HepG2 (cell line): Measurements from ENCODE around the gene ZFAND3. TPM values are rescaled to one million over a fixed set of nuclear protein-coding genes. Genes with fewer than 3 reads are reported as not detected.

Experiments
- CCAR2 ChIP-seq: fragments of 200-400 bp; formaldehyde crosslinking; optimal IDR thresholded peaks from 2 replicates; pipeline ENCODE3; 2018; ENCODE audit warnings: low read depth, mild to moderate bottlenecking, low read length, moderate library complexity
- ISL2 ChIP-seq: sonication (generic); formaldehyde crosslinking; IDR thresholded peaks from 2 replicates; pipeline ENCODE4 v1.5.0; 2020; ENCODE audit warnings: missing genetic modification reagents
- JUN ChIP-seq: sonication (generic); formaldehyde crosslinking; IDR thresholded peaks from 2 replicates; pipeline ENCODE4 v1.4.0; 2020; ENCODE audit warnings: mild to moderate bottlenecking, missing genetic modification reagents
- KAT7 ChIP-seq: IDR thresholded peaks from 2 replicates; pipeline ENCODE4 v1.6.1; 2018; ENCODE audit warnings: borderline replicate concordance, missing compliant biosample characterization
- MED1 ChIP-seq: sonication (generic); formaldehyde crosslinking; IDR thresholded peaks from 2 replicates; pipeline ENCODE4 v1.4.0; 2020; ENCODE audit warnings: missing genetic modification reagents
- MIXL1 ChIP-seq: IDR thresholded peaks from 2 replicates; pipeline ENCODE4 v1.6.1; 2016
- MLLT10 ChIP-seq: sonication (generic); formaldehyde crosslinking; IDR thresholded peaks from 2 replicates; pipeline ENCODE4 v1.4.0; 2020; ENCODE audit warnings: missing genetic modification reagents
- NCOR1 ChIP-seq: fragments of 200-600 bp; sonication (generic); IDR thresholded peaks from 2 replicates; pipeline ENCODE4 v1.7.0; 2017; ENCODE audit warnings: antibody characterized with exemption, low read length, borderline replicate concordance
- NRL ChIP-seq: sonication (generic); formaldehyde crosslinking; IDR thresholded peaks from 2 replicates; pipeline ENCODE4 v1.5.0; 2020; ENCODE audit warnings: missing genetic modification reagents, mild to moderate bottlenecking, moderate library complexity, borderline replicate concordance
- ONECUT2 ChIP-seq: sonication (generic); formaldehyde crosslinking; IDR thresholded peaks from 2 replicates; pipeline ENCODE4 v1.4.0; 2020; ENCODE audit warnings: missing genetic modification reagents
- PLSCR1 ChIP-seq: sonication (generic); formaldehyde crosslinking; IDR thresholded peaks from 2 replicates; pipeline ENCODE4 v1.5.0; 2020; ENCODE audit warnings: missing genetic modification reagents, mild to moderate bottlenecking, borderline replicate concordance
- PPARG ChIP-seq: conservative IDR thresholded peaks from 2 replicates; pipeline ENCODE4 v1.6.1; 2016; ENCODE audit warnings: missing biosample characterization, missing genetic modification reagents
- SMAD9 ChIP-seq: sonication (generic); formaldehyde crosslinking; IDR thresholded peaks from 2 replicates; pipeline ENCODE4 v1.5.1; 2020; ENCODE audit warnings: mild to moderate bottlenecking, missing genetic modification reagents
- ZEB1 ChIP-seq: IDR thresholded peaks from 2 replicates; pipeline ENCODE4 v1.6.1; 2012; ENCODE audit warnings: mild to moderate bottlenecking, low read depth, inconsistent platforms; ENCODE audit not compliant: insufficient replicate concordance
- ZNF616 ChIP-seq: sonication (generic); formaldehyde crosslinking; IDR thresholded peaks from 2 replicates; pipeline ENCODE4 v1.5.0; 2020; ENCODE audit warnings: low read depth, mild to moderate bottlenecking, missing genetic modification reagents
- ZNF703 ChIP-seq: sonication (generic); formaldehyde crosslinking; IDR thresholded peaks from 2 replicates; pipeline ENCODE4 v1.5.1; 2020; ENCODE audit warnings: missing genetic modification reagents, mild to moderate bottlenecking, moderate library complexity, borderline replicate concordance
- polyA plus RNA-seq, 8 experiments: library from polyadenylated mRNA; depleted of rRNA in 3 of 8; stranded (reverse) in 7 of 8; unstranded in 1 of 8; fragments of >200 nt; fragmentation: Illumina TruSeq in 4 of 8; extraction: Trizol in 4 of 8; gene quantifications; 2 replicates each; pipeline versions ENCODE4 v1.2.1 to v1.2.3, GENCODE V29; 2011 to 2016; ENCODE audit warnings: low read depth in 4 of 8, missing spikeins in 1 of 8, mixed read lengths in 1 of 8; ENCODE audit not compliant: insufficient read depth in 1 of 8
- total RNA-seq, 5 experiments: library from RNA; depleted of rRNA; stranded (reverse); fragments of >200 nt; fragmentation: Illumina TruSeq; extraction: Trizol; gene quantifications; 2 replicates each; pipeline ENCODE4 v1.2.3, GENCODE V29; 2016; ENCODE audit warnings: low read depth in 1 of 5
- TF ChIP-seq, protein P1 (sequence below): sonication (generic); formaldehyde crosslinking; IDR thresholded peaks from 2 replicates; pipeline ENCODE4 v1.5.1; 2020; ENCODE audit warnings: mild to moderate bottlenecking, missing genetic modification reagents, borderline replicate concordance
- TF ChIP-seq, protein P2 (sequence below): IDR thresholded peaks from 2 replicates; pipeline ENCODE4 v1.6.1; 2018; ENCODE audit warnings: missing genetic modification reagents
- TF ChIP-seq, protein P3 (sequence below): sonication (generic); formaldehyde crosslinking; IDR thresholded peaks from 2 replicates; pipeline ENCODE4 v1.5.0; 2020; ENCODE audit warnings: missing genetic modification reagents

The ZFAND3 gene
- total and polyA plus RNA-seq, 2 of the 13 experiments (the other 11 are each of a cell fraction or from before 2014, with no cell fraction given) = 16.4 to 17.1 TPM

GRCh38 chr6:37988127-37988526 lies 168.6 kb downstream of the ZFAND3 start (continued):
- TF ChIP-seq, protein P1, sequence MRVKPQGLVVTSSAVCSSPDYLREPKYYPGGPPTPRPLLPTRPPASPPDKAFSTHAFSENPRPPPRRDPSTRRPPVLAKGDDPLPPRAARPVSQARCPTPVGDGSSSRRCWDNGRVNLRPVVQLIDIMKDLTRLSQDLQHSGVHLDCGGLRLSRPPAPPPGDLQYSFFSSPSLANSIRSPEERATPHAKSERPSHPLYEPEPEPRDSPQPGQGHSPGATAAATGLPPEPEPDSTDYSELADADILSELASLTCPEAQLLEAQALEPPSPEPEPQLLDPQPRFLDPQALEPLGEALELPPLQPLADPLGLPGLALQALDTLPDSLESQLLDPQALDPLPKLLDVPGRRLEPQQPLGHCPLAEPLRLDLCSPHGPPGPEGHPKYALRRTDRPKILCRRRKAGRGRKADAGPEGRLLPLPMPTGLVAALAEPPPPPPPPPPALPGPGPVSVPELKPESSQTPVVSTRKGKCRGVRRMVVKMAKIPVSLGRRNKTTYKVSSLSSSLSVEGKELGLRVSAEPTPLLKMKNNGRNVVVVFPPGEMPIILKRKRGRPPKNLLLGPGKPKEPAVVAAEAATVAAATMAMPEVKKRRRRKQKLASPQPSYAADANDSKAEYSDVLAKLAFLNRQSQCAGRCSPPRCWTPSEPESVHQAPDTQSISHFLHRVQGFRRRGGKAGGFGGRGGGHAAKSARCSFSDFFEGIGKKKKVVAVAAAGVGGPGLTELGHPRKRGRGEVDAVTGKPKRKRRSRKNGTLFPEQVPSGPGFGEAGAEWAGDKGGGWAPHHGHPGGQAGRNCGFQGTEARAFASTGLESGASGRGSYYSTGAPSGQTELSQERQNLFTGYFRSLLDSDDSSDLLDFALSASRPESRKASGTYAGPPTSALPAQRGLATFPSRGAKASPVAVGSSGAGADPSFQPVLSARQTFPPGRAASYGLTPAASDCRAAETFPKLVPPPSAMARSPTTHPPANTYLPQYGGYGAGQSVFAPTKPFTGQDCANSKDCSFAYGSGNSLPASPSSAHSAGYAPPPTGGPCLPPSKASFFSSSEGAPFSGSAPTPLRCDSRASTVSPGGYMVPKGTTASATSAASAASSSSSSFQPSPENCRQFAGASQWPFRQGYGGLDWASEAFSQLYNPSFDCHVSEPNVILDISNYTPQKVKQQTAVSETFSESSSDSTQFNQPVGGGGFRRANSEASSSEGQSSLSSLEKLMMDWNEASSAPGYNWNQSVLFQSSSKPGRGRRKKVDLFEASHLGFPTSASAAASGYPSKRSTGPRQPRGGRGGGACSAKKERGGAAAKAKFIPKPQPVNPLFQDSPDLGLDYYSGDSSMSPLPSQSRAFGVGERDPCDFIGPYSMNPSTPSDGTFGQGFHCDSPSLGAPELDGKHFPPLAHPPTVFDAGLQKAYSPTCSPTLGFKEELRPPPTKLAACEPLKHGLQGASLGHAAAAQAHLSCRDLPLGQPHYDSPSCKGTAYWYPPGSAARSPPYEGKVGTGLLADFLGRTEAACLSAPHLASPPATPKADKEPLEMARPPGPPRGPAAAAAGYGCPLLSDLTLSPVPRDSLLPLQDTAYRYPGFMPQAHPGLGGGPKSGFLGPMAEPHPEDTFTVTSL = peak; percentile 63; the same call in 1 of the 2 replicates
- TF ChIP-seq MLLT10 (CRISPR knock-in tag) = no peak
- TF ChIP-seq, protein P2, sequence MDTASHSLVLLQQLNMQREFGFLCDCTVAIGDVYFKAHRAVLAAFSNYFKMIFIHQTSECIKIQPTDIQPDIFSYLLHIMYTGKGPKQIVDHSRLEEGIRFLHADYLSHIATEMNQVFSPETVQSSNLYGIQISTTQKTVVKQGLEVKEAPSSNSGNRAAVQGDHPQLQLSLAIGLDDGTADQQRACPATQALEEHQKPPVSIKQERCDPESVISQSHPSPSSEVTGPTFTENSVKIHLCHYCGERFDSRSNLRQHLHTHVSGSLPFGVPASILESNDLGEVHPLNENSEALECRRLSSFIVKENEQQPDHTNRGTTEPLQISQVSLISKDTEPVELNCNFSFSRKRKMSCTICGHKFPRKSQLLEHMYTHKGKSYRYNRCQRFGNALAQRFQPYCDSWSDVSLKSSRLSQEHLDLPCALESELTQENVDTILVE = no peak
- TF ChIP-seq ZNF703 = no peak
- TF ChIP-seq, protein P3, sequence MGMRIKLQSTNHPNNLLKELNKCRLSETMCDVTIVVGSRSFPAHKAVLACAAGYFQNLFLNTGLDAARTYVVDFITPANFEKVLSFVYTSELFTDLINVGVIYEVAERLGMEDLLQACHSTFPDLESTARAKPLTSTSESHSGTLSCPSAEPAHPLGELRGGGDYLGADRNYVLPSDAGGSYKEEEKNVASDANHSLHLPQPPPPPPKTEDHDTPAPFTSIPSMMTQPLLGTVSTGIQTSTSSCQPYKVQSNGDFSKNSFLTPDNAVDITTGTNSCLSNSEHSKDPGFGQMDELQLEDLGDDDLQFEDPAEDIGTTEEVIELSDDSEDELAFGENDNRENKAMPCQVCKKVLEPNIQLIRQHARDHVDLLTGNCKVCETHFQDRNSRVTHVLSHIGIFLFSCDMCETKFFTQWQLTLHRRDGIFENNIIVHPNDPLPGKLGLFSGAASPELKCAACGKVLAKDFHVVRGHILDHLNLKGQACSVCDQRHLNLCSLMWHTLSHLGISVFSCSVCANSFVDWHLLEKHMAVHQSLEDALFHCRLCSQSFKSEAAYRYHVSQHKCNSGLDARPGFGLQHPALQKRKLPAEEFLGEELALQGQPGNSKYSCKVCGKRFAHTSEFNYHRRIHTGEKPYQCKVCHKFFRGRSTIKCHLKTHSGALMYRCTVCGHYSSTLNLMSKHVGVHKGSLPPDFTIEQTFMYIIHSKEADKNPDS (CRISPR knock-in tag) = no peak
- TF ChIP-seq CCAR2 = no peak
- no peak for TF ChIP-seq ZNF616 (CRISPR knock-in tag)
- no peak for TF ChIP-seq ZEB1
- peak; percentile 38; the same call in 1 of the 2 replicates for TF ChIP-seq MIXL1 (CRISPR knock-in tag)
- peak; percentile 38; the same call in 1 of the 2 replicates for TF ChIP-seq MED1 (CRISPR knock-in tag)
- TF ChIP-seq JUN = no peak
- TF ChIP-seq KAT7 (CRISPR knock-in tag) = no peak
- no peak for TF ChIP-seq SMAD9
- TF ChIP-seq ISL2 = peak; percentile 29; the same call in 1 of the 2 replicates
- no peak for TF ChIP-seq NCOR1
- TF ChIP-seq PPARG (CRISPR knock-in tag) = peak; percentile 71; the same call in 1 of the 2 replicates
- no peak for TF ChIP-seq NRL (CRISPR knock-in tag)
- no peak for TF ChIP-seq PLSCR1 (CRISPR knock-in tag)
- no peak for TF ChIP-seq ONECUT2
